Left colon (tissue), 2 donors: ENCODE data around the gene ATP11A. TPM values are rescaled to one million over a fixed set of nuclear protein-coding genes. Genes with fewer than 3 reads are reported as not detected.

Experiments
- ATAC-seq: fragments of 200-7000 bp; cut with Tn5 transposase; one replicate; pipeline ENCODE4 v1.9.1; 2020; ENCODE audit warnings: mild to moderate bottlenecking, moderate library complexity
- DNase-seq, 2 donors: peaks; one replicate each; pipeline ENCODE4 v3.0.0-alpha.2; 2020
- intact Hi-C, 2 donors: fragments of 100-400 bp; cut with DNase I in 1 of 2; cut with micrococcal nuclease in 1 of 2; formaldehyde crosslinking; loops; one replicate each; pipeline versions ENCODE4 v1.11.2 to v1.14.0; 2022; cut with DNase I, micrococcal nuclease
- total RNA-seq, 2 donors: library from RNA; stranded (reverse); fragmentation: NEBNext Ultra II Directional; extraction: Animal tissue kit (Norgen Biotek cat#: 25700); gene quantifications; one replicate each; pipeline ENCODE4 v1.2.1, GENCODE V29; 2021
- donor health status: DM: no; HTN: no; CAD: no.
- donor health status: DM: yes; HTN: yes; CAD: no.

ATP11A gene
- total RNA-seq, 2 donors from 2014 or later, result 12.4 to 22.7 TPM

GRCh38 chr13:112928972-112929782, 239.3 kb downstream of the ATP11A start:
- ATAC-seq (peak; percentile 84), DNase-seq (peak; percentile 59 to 67)
- intact Hi-C loops, result no loop called here

GRCh38 chr13:112929783-112930055, 239.9 kb downstream of the ATP11A start:
- intact Hi-C loops, result no loop called here
- no peak for ATAC-seq
- DNase-seq, result no peak

GRCh38 chr13:112930192-112930591, 240.4 kb downstream of the ATP11A start:
- no peak for ATAC-seq
- intact Hi-C loops, result no loop called here
- no peak for DNase-seq

GRCh38 chr13:112931028-112931934, 241.4 kb downstream of the ATP11A start:
- DNase-seq (peak; percentile 55 to 67), ATAC-seq (peak; percentile 75)
- intact Hi-C loops, result no loop called here

- intact Hi-C loops, result no loop called here
- DNase-seq (no peak), ATAC-seq (no peak)
Observed at GRCh38 chr13:112932971-112933370, 243.1 kb downstream of the ATP11A start.

- intact Hi-C loops, result no loop called here
- ATAC-seq (no peak), DNase-seq (no peak)
Observed at GRCh38 chr13:112933649-112934048, 243.8 kb downstream of the ATP11A start.

- DNase-seq (no peak), ATAC-seq (no peak)
- intact Hi-C loops, result no loop called here
Observed at GRCh38 chr13:112934078-112934477, 244.2 kb downstream of the ATP11A start.

Other genes with a start within 250 kb of the ATP11A start
- 10 to 100 TPM; 21.5 to 27.3 TPM for gene TUBGCP3, start 101.9 kb upstream of the ATP11A start, total RNA-seq